22Rv1 (cell line): Measurements from ENCODE around the gene PRPSAP1.

Experiments
- ZFX ChIP-seq: fragments of 450-650 bp; IDR thresholded peaks from 2 replicates; pipeline ENCODE4 v1.6.1; 2017; ENCODE audit warnings: antibody characterized with exemption, borderline replicate concordance
- TF ChIP-seq, protein P1 (sequence below): fragments of 450-650 bp; IDR thresholded peaks from 2 replicates; pipeline ENCODE4 v1.5.1; 2017; ENCODE audit warnings: mild to moderate bottlenecking

DNA sequence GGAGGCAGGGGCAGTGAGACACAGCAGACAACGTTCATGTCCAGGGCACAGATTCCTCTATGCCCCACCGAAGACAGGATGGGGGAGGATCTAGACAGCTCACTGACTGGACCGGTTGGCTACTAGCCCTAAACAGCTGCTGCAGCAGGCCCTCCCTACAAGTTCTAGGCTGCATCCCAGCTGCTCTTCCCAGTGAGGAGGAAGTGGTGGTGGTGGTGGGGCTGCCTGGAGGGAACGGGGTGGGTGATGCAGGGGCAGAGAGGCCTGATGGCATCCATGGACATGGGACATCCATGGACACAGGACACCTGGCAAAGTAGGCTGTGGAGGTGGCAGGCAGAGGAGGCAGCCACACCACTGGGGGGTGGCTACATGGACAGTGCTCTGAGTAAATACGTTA lies 49.0 kb upstream of the PRPSAP1 start:
- TF ChIP-seq, protein P1, sequence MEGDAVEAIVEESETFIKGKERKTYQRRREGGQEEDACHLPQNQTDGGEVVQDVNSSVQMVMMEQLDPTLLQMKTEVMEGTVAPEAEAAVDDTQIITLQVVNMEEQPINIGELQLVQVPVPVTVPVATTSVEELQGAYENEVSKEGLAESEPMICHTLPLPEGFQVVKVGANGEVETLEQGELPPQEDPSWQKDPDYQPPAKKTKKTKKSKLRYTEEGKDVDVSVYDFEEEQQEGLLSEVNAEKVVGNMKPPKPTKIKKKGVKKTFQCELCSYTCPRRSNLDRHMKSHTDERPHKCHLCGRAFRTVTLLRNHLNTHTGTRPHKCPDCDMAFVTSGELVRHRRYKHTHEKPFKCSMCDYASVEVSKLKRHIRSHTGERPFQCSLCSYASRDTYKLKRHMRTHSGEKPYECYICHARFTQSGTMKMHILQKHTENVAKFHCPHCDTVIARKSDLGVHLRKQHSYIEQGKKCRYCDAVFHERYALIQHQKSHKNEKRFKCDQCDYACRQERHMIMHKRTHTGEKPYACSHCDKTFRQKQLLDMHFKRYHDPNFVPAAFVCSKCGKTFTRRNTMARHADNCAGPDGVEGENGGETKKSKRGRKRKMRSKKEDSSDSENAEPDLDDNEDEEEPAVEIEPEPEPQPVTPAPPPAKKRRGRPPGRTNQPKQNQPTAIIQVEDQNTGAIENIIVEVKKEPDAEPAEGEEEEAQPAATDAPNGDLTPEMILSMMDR = no peak
- no peak for TF ChIP-seq ZFX
